Suprapubic skin (tissue), 4 donors: ENCODE measurements around the gene RBMS3. TPM values are rescaled to one million over a fixed set of nuclear protein-coding genes. Genes with fewer than 3 reads are reported as not detected.

ENCODE experiments used
- DNase-seq, 2 donors: peaks; one replicate each; pipeline ENCODE4 v3.0.0-alpha.2; 2019; ENCODE audit warnings: low spot score in 2 of 2
- H3K27ac ChIP-seq: fragments of 200-600 bp; sonication (generic); one replicate; pipeline ENCODE4 v1.5.1; 2019
- H3K27me3 ChIP-seq: fragments of 200-600 bp; sonication (generic); one replicate; pipeline ENCODE4 v1.5.1; 2019
- H3K36me3 ChIP-seq: fragments of 200-600 bp; sonication (generic); one replicate; pipeline ENCODE4 v1.5.1; 2019
- H3K4me1 ChIP-seq: fragments of 200-600 bp; sonication (generic); one replicate; pipeline ENCODE4 v1.5.1; 2019
- H3K4me3 ChIP-seq: fragments of 200-600 bp; sonication (generic); one replicate; pipeline ENCODE4 v1.5.1; 2019; ENCODE audit warnings: mild to moderate bottlenecking
- H3K9me3 ChIP-seq: fragments of 200-600 bp; sonication (generic); one replicate; pipeline ENCODE4 v1.5.1; 2019
- EP300 ChIP-seq: sonication (generic); formaldehyde crosslinking; IDR thresholded peaks from one replicate; pipeline ENCODE4 v1.6.1; 2017; ENCODE audit warnings: antibody characterized with exemption
- POLR2A ChIP-seq, 2 donors: fragments of 450-650 bp; IDR thresholded peaks; one replicate each; pipeline ENCODE4 v1.6.1; 2017; ENCODE audit warnings: antibody characterized with exemption in 2 of 2, mild to moderate bottlenecking in 2 of 2, moderate library complexity in 2 of 2
- POLR2AphosphoS5 ChIP-seq, 3 donors: sonication (generic); formaldehyde crosslinking; IDR thresholded peaks; one replicate each; pipeline ENCODE4 v1.6.1; 2017; ENCODE audit warnings: antibody characterized with exemption in 3 of 3
- WGBS: methylation state at CpG from one replicate; pipeline ENCODE4 v1.1.5; 2018; 5-methylcytosine and 5-hydroxymethylcytosine counted together
- total RNA-seq, 4 donors: library from RNA; depleted of rRNA; stranded (reverse); fragments of >200 nt; gene quantifications; one replicate each; pipeline ENCODE4 v1.1.0, GENCODE V29; 2016
- TF ChIP-seq, protein P1 (sequence below), 2 donors: fragments of 200-600 bp in 1 of 2; fragments of 450-650 bp in 1 of 2; sonication (generic) in 1 of 2; IDR thresholded peaks; one replicate each; pipeline ENCODE4 v1.5.1; 2016 to 2019; ENCODE audit warnings: antibody characterized with exemption in 2 of 2, mild to moderate bottlenecking in 1 of 2, moderate library complexity in 1 of 2

RBMS3 gene
- total RNA-seq, 4 donors from 2014 or later, result 7.7 to 23.4 (median 11.9) TPM

DNA sequence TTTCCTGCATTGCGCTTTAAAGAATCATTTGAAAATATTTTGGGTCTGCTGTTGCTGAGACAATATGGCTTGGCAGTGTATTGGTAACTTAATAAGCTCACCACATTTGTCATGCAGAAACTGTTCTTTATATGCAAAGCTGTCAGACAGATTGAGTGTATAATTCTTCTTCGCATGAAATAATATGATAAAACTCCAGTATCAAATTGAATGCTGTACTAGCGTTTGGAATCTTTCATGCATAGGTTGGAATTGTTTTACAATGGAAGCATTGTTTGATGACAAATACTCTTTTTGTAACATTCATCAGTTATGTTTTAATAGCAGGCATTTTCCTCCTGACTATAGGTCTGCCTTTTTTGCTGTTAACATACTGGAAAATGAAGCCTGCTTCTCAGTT is 53.8 kb downstream of the RBMS3 start:
- H3K9me3 ChIP-seq, result no peaks in the 10 kb centered on the region
- H3K36me3 ChIP-seq, result no peaks in the 10 kb centered on the region
- no peaks in the 10 kb centered on the region for H3K27me3 ChIP-seq
- H3K4me3 ChIP-seq, result no peak overlapping the region
- no peak for DNase-seq
- TF ChIP-seq EP300 (no peak), POLR2AphosphoS5 (IDR thresholded peaks at IDR 0.05) (no peak), POLR2A (IDR thresholded peaks at IDR 0.05) (no peak)
- TF ChIP-seq, protein P1, sequence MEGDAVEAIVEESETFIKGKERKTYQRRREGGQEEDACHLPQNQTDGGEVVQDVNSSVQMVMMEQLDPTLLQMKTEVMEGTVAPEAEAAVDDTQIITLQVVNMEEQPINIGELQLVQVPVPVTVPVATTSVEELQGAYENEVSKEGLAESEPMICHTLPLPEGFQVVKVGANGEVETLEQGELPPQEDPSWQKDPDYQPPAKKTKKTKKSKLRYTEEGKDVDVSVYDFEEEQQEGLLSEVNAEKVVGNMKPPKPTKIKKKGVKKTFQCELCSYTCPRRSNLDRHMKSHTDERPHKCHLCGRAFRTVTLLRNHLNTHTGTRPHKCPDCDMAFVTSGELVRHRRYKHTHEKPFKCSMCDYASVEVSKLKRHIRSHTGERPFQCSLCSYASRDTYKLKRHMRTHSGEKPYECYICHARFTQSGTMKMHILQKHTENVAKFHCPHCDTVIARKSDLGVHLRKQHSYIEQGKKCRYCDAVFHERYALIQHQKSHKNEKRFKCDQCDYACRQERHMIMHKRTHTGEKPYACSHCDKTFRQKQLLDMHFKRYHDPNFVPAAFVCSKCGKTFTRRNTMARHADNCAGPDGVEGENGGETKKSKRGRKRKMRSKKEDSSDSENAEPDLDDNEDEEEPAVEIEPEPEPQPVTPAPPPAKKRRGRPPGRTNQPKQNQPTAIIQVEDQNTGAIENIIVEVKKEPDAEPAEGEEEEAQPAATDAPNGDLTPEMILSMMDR (IDR thresholded peaks at IDR 0.05), result no peak
- no peak overlapping the region for H3K27ac ChIP-seq
- 61% methylated on average over 3 of the region's 3 CpGs for WGBS
- H3K4me1 ChIP-seq, result peaks cover 51% of the 10 kb centered on the region

DNA sequence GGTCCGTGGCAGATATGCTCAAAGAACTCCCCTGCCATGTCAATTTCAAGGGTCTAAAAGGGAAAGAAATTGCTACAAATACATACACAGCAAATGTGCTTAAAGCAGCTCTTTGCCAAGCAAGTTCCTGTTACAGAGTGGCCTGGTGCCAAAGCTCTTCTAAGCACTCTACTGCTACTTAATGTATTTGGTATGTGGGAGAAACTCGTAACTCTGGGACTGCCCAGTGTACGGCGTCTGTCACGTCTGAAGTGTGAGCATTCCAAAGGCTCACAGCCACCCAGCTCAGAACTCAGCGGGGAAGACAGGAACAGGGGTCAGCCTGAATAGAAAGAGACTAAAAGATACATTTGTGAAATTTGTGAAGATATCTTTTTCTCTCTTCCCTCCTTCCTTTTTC is 54.6 kb downstream of the RBMS3 start:
- 2% methylated on average over 6 of the region's 6 CpGs for WGBS
- peak; percentile 70 to 81 for DNase-seq
- H3K36me3 ChIP-seq, result no peaks in the 10 kb centered on the region
- H3K4me3 ChIP-seq, result peak overlapping the region; percentile 29
- no peaks in the 10 kb centered on the region for H3K27me3 ChIP-seq
- peaks cover 51% of the 10 kb centered on the region for H3K4me1 ChIP-seq
- H3K9me3 ChIP-seq, result no peaks in the 10 kb centered on the region
- peak overlapping the region; percentile 77 for H3K27ac ChIP-seq
- TF ChIP-seq EP300 (no peak), POLR2AphosphoS5 (IDR thresholded peaks at IDR 0.05) (peak in 1 of 3 donors; percentile 56)

DNA sequence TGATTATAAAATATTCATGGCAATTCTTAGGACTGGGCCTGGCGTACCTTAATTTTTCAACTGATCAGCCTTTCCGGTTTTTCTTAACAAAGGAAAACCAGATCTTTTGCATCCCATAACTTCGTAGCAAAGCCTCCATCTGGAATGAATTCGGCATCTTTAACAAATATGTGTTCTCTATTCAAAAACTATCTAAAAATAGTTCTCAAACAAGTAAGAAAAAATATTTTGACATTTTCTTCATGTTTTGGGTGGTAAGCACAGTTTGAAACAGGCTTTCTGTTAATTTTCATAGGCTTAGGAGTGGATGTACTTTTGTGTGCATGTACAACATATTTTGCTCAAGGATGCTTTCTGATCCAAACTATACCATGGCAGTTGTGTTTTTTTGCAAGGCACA is 55.1 kb downstream of the RBMS3 start:
- Histone ChIP-seq H3K27ac (peak overlapping the region; percentile 77), H3K4me3 (peak overlapping the region; percentile 29), H3K36me3 (no peaks in the 10 kb centered on the region), H3K27me3 (no peaks in the 10 kb centered on the region), H3K4me1 (peaks cover 47% of the 10 kb centered on the region), H3K9me3 (no peaks in the 10 kb centered on the region)
- TF ChIP-seq, protein P1 (IDR thresholded peaks at IDR 0.05), result no peak
- TF ChIP-seq EP300 (no peak), POLR2AphosphoS5 (IDR thresholded peaks at IDR 0.05) (no peak), POLR2A (IDR thresholded peaks at IDR 0.05) (no peak)
- WGBS, result 55% methylated on average over 4 of the region's 4 CpGs
- DNase-seq, result no peak

DNA sequence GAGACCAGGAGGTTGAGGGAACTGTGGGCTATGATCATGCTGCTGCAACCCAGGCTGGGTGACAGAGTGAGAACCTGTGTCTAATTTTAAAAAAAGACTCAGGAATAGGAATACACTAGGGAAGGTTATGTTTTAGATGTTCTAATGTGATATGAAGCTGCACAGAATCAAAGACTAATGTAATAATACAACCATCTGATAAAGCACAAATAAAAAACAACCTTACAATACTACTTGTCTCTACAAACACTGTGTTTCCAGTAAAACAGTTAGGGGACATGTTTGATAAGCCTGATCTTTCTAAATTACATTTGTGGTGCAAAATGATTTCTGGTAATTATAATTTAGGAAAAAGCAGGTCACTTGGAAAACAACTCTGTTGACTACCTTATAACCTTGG is 56.7 kb downstream of the RBMS3 start:
- Histone ChIP-seq H3K4me1 (peaks cover 34% of the 10 kb centered on the region), H3K4me3 (no peak overlapping the region), H3K9me3 (no peaks in the 10 kb centered on the region), H3K36me3 (no peaks in the 10 kb centered on the region), H3K27ac (no peak overlapping the region), H3K27me3 (no peaks in the 10 kb centered on the region)
- no peak for DNase-seq
- no peak for TF ChIP-seq EP300
- no peak for TF ChIP-seq POLR2AphosphoS5 (IDR thresholded peaks at IDR 0.05)
- TF ChIP-seq POLR2A (IDR thresholded peaks at IDR 0.05), result no peak
- TF ChIP-seq, protein P1 (IDR thresholded peaks at IDR 0.05), result no peak

DNA sequence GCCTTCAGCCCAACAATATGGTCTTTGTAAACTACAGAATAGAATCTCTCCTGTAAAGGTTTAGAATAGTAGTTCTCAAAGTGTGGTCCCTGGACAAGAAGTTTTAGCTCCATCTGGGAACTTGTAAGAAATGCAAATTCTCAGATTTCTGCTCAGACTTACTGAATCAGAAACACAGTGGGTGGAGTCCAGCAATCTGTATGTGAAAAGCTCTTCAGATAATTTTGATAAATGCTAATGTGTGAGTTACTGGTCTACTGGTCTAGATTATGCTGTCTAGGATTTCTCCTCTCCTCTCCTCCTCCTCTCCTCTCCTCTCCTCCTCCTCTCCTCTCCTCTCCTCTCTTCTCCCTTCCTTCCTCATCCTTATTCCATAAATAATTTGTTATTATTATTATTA is 57.5 kb downstream of the RBMS3 start:
- no peak overlapping the region for H3K4me3 ChIP-seq
- H3K36me3 ChIP-seq, result no peaks in the 10 kb centered on the region
- no peak overlapping the region for H3K27ac ChIP-seq
- TF ChIP-seq POLR2A (IDR thresholded peaks at IDR 0.05) (no peak), EP300 (no peak), POLR2AphosphoS5 (IDR thresholded peaks at IDR 0.05) (no peak)
- TF ChIP-seq, protein P1 (IDR thresholded peaks at IDR 0.05), result no peak
- no peaks in the 10 kb centered on the region for H3K9me3 ChIP-seq
- H3K4me1 ChIP-seq, result peaks cover 30% of the 10 kb centered on the region
- no peaks in the 10 kb centered on the region for H3K27me3 ChIP-seq
- no peak for DNase-seq
